Mammary epithelial cell (primary cell): ENCODE measurements around the gene MSI2.

Experiments
- CTCF ChIP-seq, 2 donors: IDR thresholded peaks in 1 of 2; conservative IDR thresholded peaks in 1 of 2; 2 replicates each; pipeline ENCODE4 v1.5.1; 2011 to 2012; ENCODE audit warnings: inconsistent platforms in 2 of 2, low read length in 2 of 2, mild to moderate bottlenecking in 2 of 2, control low read depth in 1 of 2, low read depth in 1 of 2; ENCODE audit not compliant: insufficient read depth in 1 of 2; ENCODE audit errors: extremely low read depth in 1 of 2
- EZH2 ChIP-seq: IDR thresholded peaks from 2 replicates; pipeline ENCODE4 v1.6.1; 2012; ENCODE audit warnings: low read length, inconsistent platforms, borderline replicate concordance

GRCh38 chr17:57284984-57285646, 28.8 kb downstream of the MSI2 start:
- TF ChIP-seq CTCF (conservative IDR thresholded peaks at IDR 0.05 in 1 of 2, IDR thresholded peaks at IDR 0.05 in 1 of 2; ENCODE audit: extremely low read depth in 1 of 2, insufficient read depth in 1 of 2, low read depth in 1 of 2, low read length in 2 of 2) = no peak
- no peak for TF ChIP-seq EZH2
